GM18502 (cell line): ENCODE data around the gene ITPR1.
A peak's percentile ranks its signal among the peaks of the same experiment; 100 is the strongest.

Source experiments
- ATAC-seq: cut with Tn5 transposase; IDR thresholded peaks from one replicate; pipeline ENCODE4 v1.9.1; 2021; ENCODE audit warnings: mild to moderate bottlenecking; ENCODE audit not compliant: unreplicated experiment, poor library complexity

ITPR1 gene

GRCh38 chr3:4564928-4565586 is 71.9 kb downstream of the ITPR1 start:
- no peak for ATAC-seq

DNA sequence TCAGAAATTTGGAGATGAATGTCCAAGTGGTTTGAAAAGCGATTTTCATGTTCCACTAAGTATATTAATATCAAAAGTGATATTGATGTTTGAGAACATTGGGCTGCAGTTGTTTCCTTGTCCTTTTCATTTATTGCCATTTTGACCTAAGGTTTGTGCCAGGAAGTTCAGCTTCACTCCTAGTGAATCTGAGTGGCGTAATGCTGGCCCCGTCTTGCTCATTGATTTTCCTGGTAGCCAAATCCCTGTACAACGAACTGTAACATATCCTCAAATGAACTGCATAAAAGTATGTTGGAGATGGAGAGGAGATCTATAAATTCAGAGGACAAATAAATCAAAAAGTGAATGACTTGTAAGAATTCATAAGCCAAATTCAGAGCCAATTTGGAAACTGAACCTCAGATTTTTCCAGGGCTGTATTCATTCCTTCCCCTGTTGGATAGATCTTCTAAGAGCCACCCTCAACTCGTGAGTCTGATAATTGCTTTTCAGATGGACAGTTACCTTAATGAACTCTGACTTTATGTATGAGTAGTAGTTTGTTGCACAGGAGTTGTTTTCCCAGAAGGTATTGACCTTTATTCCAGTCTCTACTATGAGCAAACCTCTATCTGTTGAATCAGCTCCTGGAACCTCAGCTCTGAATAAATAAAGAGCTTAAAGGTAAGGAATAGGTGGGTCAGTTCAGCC is 72.8 kb downstream of the ITPR1 start:
- ATAC-seq = no peak

DNA sequence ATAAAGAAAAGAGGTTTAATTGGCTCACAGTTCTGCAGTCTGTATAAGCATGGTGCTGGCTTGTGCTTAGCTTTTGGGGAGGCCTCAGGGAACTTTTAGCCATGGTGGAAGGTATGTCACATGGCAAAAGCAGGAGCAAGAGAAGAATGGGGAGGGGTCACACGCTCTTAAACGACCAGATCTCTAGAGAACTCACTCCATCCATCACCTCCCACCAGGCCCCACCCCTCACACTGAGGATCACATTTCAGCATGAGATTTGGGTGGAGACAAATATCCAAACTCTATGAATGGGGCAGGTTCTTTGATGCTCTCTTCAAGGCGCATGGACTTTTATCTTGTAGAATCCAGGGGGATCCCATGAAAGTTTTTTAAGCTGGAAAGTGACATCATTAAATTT is 75.7 kb downstream of the ITPR1 start:
- ATAC-seq = no peak

- ATAC-seq = no peak
These were observed 77.9 kb downstream of the ITPR1 start for GRCh38 chr3:4570840-4571621.

DNA sequence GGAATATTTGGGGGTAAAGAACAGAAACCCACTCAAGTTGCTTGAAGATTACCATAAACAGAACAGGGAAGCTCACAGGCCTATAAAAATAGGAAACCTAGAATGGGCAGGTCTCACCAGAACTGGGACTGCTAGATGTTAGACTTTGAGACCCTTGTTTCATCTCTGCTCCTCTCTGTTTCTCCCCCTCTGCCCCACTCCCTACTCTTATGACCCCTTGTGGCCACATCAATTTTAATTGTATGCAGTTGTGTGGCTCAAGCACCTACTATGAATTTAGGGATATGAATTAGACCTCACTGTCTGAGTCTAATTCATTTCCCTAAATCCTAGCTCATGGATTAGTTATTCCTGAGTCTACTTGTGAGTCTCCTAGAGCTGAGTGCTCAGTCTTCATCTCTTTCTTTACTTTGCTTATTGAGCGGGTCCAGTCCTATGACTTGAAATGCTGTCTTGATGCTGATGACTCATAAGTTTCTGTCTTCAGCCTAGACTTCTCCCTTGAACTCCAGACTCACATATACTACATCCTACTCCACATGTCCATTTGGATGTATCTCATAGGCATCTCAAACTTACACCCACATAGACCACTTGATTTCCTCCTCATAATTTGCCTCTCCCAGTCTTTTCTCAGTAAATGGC is 78.7 kb downstream of the ITPR1 start:
- peak; percentile 63 for ATAC-seq

- ATAC-seq = no peak
These were observed 80.0 kb downstream of the ITPR1 start for GRCh38 chr3:4573153-4573552.

DNA sequence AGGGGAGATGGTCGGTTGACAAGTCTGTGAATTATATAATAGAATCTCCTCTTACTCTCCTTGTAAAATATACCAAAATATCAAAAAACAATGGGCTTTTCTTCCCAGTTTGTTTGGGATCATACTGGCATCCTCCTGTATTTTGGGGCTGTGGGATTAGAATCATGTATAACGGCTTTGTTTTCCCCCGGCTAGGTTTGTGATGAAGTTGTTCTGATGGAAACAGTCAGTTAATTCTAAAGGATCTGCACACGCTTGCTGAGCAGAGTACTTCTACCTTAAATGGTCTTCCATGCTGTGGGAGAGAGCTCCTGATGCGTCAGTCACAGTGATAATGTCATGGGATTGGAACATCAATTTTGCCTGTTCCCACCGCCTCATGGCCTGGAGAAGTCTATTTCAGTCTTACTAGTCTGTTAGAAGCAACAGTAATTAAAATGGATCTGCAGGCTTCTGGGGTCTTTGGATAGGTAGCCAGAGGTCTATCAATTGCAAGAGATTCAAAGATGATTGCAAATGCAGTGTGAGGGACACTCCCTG is 81.3 kb downstream of the ITPR1 start:
- ATAC-seq = no peak

- ATAC-seq = no peak
These were observed 82.2 kb downstream of the ITPR1 start for GRCh38 chr3:4575381-4575780.

DNA sequence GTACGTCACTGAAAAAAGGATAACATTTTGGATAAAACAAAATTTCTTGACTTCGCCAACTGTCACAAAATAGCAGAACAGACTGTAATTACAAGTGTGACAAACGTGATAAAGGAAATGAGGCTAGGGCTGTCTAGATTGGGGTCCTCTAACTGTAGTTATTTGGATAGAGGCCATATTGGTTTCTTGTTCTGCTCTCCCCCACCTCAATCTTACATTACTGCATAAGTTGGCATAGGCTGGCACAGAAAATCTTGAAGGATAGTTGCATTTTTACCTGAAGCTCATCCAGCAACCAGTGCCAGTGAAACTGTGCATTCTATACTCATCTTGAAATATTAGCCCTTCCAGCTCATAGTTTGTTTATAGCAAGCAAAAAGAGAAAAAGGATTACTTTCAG is 84.6 kb downstream of the ITPR1 start:
- ATAC-seq = no peak

- ATAC-seq = no peak
These were observed 87.4 kb downstream of the ITPR1 start for GRCh38 chr3:4580346-4581123.

DNA sequence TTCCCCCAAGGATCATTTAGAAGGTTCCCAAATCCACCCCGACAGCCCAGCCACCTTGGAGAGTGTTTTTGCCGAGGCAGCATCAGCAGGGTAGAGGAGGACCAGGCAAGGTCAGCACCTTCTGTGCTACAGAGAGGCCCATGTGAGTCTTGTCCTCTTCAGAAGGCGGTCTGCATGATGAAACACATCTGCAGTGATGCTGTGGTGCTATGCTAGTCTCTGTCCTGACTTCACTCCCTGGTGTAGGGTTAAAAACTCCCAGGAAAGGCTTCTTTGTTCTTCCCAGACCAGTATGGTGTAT is 87.9 kb downstream of the ITPR1 start:
- ATAC-seq = no peak

DNA sequence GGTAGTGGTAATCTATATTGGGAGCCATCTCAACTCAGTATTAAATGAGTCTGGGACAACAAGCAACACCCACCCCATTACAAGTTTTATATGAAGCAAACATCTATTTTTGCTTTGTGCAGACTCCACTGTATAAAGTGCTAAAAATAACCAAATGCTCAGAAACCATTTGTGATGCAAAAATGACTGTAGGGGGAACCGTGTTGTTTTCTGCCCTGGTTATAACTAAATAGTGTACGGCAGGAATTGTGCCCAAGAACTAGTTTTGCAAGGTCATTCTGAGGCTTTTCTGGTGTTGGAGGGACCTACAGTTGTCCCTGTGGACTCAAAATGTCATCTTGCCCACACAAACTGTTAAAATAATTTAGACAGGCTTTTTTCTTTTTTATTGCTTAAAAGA is 88.3 kb downstream of the ITPR1 start:
- no peak for ATAC-seq

DNA sequence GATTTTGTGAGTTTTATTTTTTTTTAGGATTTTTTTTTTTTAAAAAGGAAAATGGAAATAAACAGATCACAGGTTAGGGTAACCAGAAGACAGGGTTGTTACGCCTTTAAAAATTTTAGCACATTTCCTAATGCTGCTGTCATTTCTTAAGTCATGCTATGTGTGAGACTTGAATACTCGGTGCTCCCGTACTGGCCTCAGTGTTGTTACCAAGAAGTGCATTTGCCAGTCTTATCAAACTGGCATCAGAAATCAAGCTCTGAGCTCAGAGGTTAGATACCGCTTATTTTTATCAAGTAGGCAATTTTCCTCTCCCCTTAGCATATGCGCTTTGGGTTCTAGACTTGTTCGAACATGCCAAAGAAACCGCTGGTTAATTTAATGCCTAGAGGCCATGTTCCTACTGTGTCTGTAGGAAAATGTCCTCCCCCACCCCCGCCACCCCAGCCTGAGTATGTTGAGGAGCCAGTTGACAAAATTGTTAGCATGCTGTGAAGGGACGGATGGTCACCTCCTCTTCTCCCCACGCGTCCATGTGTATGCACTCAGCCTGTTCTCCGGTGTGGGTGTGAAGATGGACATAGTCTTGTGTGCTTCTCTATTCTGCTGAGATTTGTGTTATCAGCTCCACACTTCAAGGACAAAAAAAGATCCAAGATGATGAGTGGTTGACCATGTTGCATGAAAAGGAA is 88.9 kb downstream of the ITPR1 start:
- ATAC-seq = no peak

- no peak for ATAC-seq
These were observed 89.5 kb downstream of the ITPR1 start for GRCh38 chr3:4582624-4583023.

DNA sequence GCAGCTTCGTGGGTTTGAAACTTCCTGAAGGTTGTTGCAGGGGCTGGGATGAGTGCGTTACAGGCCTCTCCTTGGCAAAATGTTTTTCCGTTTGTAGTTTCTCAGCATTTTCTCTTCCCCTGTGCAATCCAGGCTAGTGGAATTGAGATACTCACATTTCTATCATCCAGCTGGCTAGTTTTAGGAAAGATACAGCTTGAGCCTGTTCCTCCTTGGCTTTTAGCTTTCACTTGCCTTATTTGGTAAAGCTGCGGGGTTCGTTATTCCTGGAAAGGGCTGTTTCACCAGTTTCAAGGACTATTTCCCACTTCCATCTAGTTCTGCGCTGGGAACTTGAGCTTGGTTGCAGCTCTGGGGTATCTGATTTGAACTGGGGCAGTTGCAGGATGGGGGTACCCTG is 90.3 kb downstream of the ITPR1 start:
- no peak for ATAC-seq

- peak; percentile 51 for ATAC-seq
These were observed 91.5 kb downstream of the ITPR1 start for GRCh38 chr3:4584456-4585249.

DNA sequence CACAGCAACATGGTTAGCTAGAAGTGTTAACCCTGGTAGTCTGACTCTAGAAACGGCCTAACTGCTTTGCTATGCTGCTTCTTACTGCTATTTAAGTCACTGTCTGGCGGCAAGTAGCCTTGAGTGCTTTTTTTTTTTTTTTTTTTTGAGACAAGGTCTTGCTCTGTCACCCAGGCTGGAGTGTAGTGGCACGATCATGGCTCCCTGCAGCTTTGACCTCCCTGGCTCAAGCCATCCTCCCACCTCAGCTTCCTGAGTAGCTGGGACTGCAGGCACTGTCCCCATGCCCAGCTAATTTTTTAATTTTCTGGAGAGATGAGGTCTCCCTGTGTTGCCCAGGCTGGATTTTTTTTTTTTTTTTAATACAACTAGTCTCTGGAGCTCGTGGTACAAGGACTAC is 93.2 kb downstream of the ITPR1 start:
- no peak for ATAC-seq

GRCh38 chr3:4587061-4587837 is 94.1 kb downstream of the ITPR1 start:
- ATAC-seq = no peak
